ENCODE measurements around the gene COL2A1.

Gene COL2A1

GRCh38 chr12:47942614-47943225 is 61.6 kb downstream of the COL2A1 start:
- DNase-seq: no peak

GRCh38 chr12:47941871-47942613 is 62.2 kb downstream of the COL2A1 start:
- no peak for DNase-seq

- no peak for DNase-seq
Observed at GRCh38 chr12:47941475-47941780, 62.8 kb downstream of the COL2A1 start.

- DNase-seq: no peak
Observed at GRCh38 chr12:47940773-47941474, 63.4 kb downstream of the COL2A1 start.

GRCh38 chr12:47939009-47939601 is 65.2 kb downstream of the COL2A1 start:
- DNase-seq: no peak

GRCh38 chr12:47938594-47938993 is 65.7 kb downstream of the COL2A1 start:
- no peak for DNase-seq

GRCh38 chr12:47938093-47938492 is 66.2 kb downstream of the COL2A1 start:
- no peak for DNase-seq

GRCh38 chr12:47935184-47935583 is 69.1 kb downstream of the COL2A1 start:
- no peak for DNase-seq

- no peak for DNase-seq
Observed at GRCh38 chr12:47931187-47931586, 73.1 kb downstream of the COL2A1 start.

GRCh38 chr12:47930634-47931033 is 73.6 kb downstream of the COL2A1 start:
- no peak for DNase-seq

- DNase-seq: no peak
Observed at GRCh38 chr12:47927346-47927745, 76.9 kb downstream of the COL2A1 start.
